ENCODE measurements around the gene SMARCD1. TPM values are rescaled to one million over a fixed set of nuclear protein-coding genes. Genes with fewer than 3 reads are reported as not detected.

SMARCD1 gene
- total and polyA plus RNA-seq, 8 donors = 2.9 to 75.9 (median 18.6) TPM

DNA sequence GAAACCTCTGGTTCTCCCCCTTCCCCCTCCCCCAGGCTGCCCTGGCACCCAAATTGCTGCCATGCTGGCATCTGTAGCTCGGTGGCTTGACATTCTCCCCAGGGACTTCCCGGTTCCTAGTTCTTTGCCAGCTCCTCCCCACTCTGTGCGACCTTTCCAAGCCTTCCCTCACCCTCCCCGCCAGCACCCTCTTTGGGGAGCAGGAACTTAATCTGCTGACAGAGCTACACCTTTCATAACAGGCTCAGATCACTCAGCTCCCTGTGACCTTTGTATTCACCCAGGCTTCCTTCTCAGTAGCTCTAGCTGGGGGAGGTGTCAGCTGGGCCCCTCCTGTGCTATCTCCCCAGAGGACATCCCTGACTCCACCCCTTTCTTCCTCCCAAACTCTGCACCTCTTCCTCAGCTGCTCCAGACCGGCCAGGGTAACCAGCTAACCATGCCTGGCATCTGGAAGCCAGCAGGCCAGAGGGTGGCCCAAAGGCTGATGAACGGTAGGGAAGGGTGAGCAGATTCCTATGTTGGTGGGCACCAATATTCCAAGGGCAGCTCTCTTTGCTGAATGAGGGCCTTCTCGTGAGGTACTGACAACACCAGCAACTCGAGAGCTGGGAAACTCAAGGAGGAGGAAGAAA lies 25.1 kb downstream of the SMARCD1 start:
- 25 to 52% (median 29%) methylated on average over 8 of the region's 8 CpGs for WGBS, 5 donors
- H3K27ac ChIP-seq = peak overlapping the region; percentile 79 to 99 (median 94)
- TF ChIP-seq, protein P1, sequence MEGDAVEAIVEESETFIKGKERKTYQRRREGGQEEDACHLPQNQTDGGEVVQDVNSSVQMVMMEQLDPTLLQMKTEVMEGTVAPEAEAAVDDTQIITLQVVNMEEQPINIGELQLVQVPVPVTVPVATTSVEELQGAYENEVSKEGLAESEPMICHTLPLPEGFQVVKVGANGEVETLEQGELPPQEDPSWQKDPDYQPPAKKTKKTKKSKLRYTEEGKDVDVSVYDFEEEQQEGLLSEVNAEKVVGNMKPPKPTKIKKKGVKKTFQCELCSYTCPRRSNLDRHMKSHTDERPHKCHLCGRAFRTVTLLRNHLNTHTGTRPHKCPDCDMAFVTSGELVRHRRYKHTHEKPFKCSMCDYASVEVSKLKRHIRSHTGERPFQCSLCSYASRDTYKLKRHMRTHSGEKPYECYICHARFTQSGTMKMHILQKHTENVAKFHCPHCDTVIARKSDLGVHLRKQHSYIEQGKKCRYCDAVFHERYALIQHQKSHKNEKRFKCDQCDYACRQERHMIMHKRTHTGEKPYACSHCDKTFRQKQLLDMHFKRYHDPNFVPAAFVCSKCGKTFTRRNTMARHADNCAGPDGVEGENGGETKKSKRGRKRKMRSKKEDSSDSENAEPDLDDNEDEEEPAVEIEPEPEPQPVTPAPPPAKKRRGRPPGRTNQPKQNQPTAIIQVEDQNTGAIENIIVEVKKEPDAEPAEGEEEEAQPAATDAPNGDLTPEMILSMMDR (IDR thresholded peaks at IDR 0.05) = no peak
- TF ChIP-seq POLR2AphosphoS5 (IDR thresholded peaks at IDR 0.05) = peak in 1 of 3 donors; percentile 62
- TF ChIP-seq EP300 (IDR thresholded peaks at IDR 0.05) = no peak
- no peak for TF ChIP-seq POLR2A (IDR thresholded peaks at IDR 0.05)
- peak; percentile 70 to 81 for DNase-seq
- peaks cover 0 to 5% (median 0%) of the 10 kb centered on the region in 4 donors for H3K36me3 ChIP-seq
- no peaks in the 10 kb centered on the region for H3K9me3 ChIP-seq
- no peaks in the 10 kb centered on the region for H3K27me3 ChIP-seq
- H3K4me3 ChIP-seq = no peak overlapping the region
- intact Hi-C loops (cut with DNase I; ENCODE audit: low total_unique reads) = no loop called here
- H3K4me1 ChIP-seq = peaks cover 37 to 52% (median 44%) of the 10 kb centered on the region in 4 donors

DNA sequence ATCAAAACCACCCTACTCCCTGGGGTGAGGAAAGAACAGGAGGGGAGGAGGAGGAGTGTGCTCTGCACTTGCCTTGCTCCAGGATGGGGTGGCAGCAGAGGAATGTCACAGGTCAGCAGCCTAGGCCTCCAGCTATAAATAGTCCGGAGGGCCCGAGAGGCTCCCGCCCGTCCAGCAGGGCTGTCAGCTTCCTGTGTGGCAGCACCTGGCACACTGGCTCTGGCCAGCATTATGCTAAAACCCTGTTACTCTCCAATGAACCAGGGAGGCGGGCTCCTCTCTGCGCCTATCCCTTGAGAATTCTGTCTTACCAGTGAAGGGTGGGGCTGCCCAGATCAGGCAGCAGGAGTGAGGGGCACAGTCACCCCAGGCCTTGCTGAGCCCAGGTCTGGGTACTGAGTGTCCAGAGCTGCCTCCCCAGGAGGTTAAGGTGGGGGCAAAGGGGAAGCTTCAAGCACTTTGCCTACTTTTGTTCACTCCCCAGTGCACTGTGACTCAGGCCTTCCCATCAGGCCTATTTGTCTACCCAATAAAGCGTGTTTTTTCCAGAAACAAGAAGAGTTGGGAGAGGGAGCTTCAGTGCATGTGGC lies 25.7 kb downstream of the SMARCD1 start:
- DNase-seq = peak; percentile 71 to 78
- intact Hi-C loops (cut with DNase I; ENCODE audit: low total_unique reads) = no loop called here
- 18 to 39% (median 24%) methylated on average over 7 of the region's 7 CpGs for WGBS, 5 donors
- peaks cover 4 to 11% (median 6%) of the 10 kb centered on the region in 4 donors for H3K36me3 ChIP-seq
- TF ChIP-seq EP300 (IDR thresholded peaks at IDR 0.05) (no peak), POLR2AphosphoS5 (IDR thresholded peaks at IDR 0.05) (no peak), POLR2A (IDR thresholded peaks at IDR 0.05) (no peak)
- TF ChIP-seq, protein P1 (IDR thresholded peaks at IDR 0.05) = no peak
- peaks cover 37 to 56% (median 46%) of the 10 kb centered on the region in 4 donors for H3K4me1 ChIP-seq
- H3K4me3 ChIP-seq = peak overlapping the region in 3 of 4 donors; percentile 30 to 36 (median 31)
- H3K9me3 ChIP-seq = no peaks in the 10 kb centered on the region
- H3K27ac ChIP-seq = peak overlapping the region; percentile 79 to 99 (median 94)
- no peaks in the 10 kb centered on the region for H3K27me3 ChIP-seq

DNA sequence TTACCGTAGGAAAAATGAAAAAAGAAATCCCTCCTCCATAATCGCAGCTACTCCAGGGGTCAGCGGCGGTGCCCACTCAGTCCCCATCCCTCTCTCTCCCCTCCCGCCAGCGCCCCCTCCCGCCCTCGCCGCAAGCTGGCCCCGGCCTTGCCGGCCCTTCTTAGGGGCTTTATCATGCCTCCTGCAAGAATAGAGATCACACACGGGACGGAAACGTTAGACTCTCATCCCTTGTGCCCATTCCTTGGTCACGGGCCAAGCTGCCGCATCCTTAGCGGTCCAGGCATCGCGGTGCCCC lies 26.2 kb downstream of the SMARCD1 start:
- H3K4me1 ChIP-seq = peaks cover 37 to 61% (median 49%) of the 10 kb centered on the region in 4 donors
- no peak for DNase-seq
- 12 to 17% (median 13%) methylated on average over 18 to 19 of the region's 19 CpGs for WGBS, 5 donors
- intact Hi-C loops (cut with DNase I; ENCODE audit: low total_unique reads) = no loop called here
- peak overlapping the region; percentile 20 to 36 (median 30) for H3K4me3 ChIP-seq
- TF ChIP-seq POLR2A (IDR thresholded peaks at IDR 0.05) = no peak
- TF ChIP-seq, protein P1 (IDR thresholded peaks at IDR 0.05) = peak in 1 of 7 experiments; percentile 79
- peak overlapping the region; percentile 79 to 99 (median 94) for H3K27ac ChIP-seq
- H3K36me3 ChIP-seq = peaks cover 6 to 16% (median 9%) of the 10 kb centered on the region in 4 donors
- no peaks in the 10 kb centered on the region for H3K9me3 ChIP-seq
- no peaks in the 10 kb centered on the region for H3K27me3 ChIP-seq

DNA sequence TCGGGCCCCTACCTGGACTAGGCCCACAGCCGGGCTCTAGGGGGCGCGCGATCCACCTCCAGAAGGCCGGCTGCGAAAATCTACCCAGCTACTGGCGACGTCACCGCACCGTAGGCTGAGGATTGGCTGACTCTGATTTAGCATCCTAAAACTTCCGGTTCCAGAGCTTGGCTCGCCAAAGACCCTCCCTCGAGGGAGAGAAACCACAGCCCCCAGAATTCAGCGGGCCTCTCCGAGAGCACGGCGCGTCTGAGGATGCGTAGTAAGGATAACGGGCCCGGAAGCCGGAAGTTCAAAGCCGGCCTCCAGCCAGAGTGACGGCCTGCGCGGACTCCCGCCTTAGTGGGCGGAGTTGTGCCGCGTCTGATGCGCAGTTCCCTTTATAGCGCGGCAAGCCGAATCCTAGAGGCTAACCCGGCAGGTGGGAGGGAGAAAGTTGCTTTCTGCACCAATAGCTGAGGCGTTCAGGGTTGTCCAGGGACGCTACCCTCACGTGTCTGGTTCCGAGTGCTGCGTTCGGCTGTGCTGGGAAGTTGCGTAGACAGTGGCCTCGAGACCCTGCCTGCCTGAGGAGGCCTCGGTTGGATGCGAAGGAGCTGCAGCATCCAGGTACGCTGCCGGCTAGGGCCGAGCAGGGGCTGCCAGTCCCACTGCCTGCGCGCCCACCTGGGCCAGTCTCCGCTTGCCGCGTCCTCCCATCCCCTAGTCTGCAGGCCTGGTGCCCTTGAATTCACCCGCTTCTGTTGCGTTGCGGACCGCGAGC lies 26.7 kb downstream of the SMARCD1 start, which contains the start of gene COX14:
Gene COX14 (plus strand): TSS at position 544 of the 763 bp plus-strand sequence. CDS start 7,808 bp downstream, outside the sequence.
- no peaks in the 10 kb centered on the region for H3K27me3 ChIP-seq
- peak; percentile 71 for TF ChIP-seq EP300 (IDR thresholded peaks at IDR 0.05)
- TF ChIP-seq, protein P1 (IDR thresholded peaks at IDR 0.05) = peak in 4 of 7 experiments; percentile 83 to 95 (median 92)
- peak in 2 of 4 donors; percentile 78 to 90 for TF ChIP-seq POLR2A (IDR thresholded peaks at IDR 0.05)
- TF ChIP-seq POLR2AphosphoS5 (IDR thresholded peaks at IDR 0.05) = peak; percentile 98 to 99 (median 99)
- 0% methylated on average over 41 to 59 of the region's 59 CpGs for WGBS, 5 donors
- DNase-seq = peak; percentile 99 to 100
- H3K27ac ChIP-seq = peak within 1 kb of the TSS; percentile 94 to 99 (median 97)
- peak within 1 kb of the TSS; percentile 65 to 89 (median 84) for H3K4me3 ChIP-seq
- no peaks in the 10 kb centered on the region for H3K9me3 ChIP-seq
- H3K4me1 ChIP-seq = peaks cover 37 to 66% (median 54%) of the 10 kb centered on the region in 4 donors
- intact Hi-C loops (cut with DNase I; ENCODE audit: low total_unique reads) = no loop called here
- H3K36me3 ChIP-seq = peaks cover 6 to 21% (median 15%) of the 10 kb centered on the region in 4 donors
